ENCODE data around the gene RAB8A.

Gene RAB8A

DNA sequence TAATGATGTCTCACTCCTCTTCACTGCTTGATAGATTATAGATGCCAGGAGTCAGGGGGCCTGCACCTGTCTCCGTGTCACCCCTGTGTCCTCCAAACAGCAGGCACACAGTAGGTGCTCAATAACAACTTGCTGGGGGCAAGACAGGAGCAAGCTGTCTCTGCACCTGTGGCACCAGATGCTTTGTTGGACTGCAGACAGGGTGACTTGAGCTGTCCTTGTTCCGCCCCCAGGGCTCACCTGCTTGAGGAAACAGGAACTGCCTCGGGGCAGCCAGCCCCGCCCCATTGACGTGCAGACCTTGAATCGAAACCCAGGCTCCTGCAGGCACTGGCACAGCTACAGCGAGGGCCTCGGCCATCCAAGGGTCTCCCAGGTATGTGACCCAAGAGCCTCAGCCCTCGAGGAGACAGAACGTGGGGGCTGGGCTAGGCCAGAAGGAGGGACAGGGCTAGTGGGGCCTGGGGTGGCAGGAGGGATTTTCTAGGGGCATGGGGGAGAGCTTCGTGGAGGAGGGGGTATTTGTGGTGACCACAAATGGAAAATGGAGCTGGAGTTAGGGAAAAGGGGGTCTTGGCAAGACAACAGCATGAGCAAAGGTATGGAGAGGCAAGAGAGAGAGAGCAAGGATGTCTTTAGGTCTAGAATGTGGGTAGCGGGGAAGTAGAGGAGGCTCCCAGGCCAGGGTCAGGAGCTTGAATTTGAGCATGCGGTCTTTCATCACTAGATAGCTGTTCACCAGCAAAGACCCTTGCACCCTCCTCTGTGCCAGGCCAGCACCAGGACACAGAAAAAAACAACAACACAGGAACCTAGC is 31.9 kb downstream of the RAB8A start, which contains the start of gene HSH2D:
Gene HSH2D (plus strand): TSS at position 287 of the 817 bp plus-strand sequence. CDS start 5,066 bp downstream, outside the sequence.
- H3K4me3 ChIP-seq (ENCODE audit: low read depth, low read length) = peak within 1 kb of the TSS; percentile 85
- DNase-seq (ENCODE audit: low read depth) = peak; percentile 97

DNA sequence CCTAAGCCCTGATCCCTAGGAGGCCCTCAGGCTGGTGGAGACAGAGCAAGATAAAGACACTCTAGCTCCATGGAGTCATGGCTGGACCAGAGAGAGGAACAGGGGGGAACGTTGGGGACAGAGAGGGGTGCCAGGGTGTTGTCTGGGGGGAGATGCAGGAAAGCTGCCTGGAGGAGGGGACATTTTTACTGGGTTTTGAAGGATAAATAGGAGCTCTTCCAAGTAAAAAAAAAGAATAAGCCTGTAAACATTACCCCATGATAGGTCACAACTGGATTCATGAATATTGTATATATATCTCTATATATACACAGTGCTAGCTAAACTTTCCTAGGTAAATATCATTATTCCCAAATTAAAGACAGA is 32.5 kb downstream of the RAB8A start:
- DNase-seq (ENCODE audit: low read depth) = no peak
- H3K4me3 ChIP-seq (ENCODE audit: low read depth, low read length) = peak overlapping the region; percentile 85
- TF ChIP-seq, protein P1, sequence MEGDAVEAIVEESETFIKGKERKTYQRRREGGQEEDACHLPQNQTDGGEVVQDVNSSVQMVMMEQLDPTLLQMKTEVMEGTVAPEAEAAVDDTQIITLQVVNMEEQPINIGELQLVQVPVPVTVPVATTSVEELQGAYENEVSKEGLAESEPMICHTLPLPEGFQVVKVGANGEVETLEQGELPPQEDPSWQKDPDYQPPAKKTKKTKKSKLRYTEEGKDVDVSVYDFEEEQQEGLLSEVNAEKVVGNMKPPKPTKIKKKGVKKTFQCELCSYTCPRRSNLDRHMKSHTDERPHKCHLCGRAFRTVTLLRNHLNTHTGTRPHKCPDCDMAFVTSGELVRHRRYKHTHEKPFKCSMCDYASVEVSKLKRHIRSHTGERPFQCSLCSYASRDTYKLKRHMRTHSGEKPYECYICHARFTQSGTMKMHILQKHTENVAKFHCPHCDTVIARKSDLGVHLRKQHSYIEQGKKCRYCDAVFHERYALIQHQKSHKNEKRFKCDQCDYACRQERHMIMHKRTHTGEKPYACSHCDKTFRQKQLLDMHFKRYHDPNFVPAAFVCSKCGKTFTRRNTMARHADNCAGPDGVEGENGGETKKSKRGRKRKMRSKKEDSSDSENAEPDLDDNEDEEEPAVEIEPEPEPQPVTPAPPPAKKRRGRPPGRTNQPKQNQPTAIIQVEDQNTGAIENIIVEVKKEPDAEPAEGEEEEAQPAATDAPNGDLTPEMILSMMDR (IDR thresholded peaks at IDR 0.05; ENCODE audit: low read depth, low read length, missing control alignments) = no peak

More for the DNA sequence above, 31.9 kb downstream of the RAB8A start, which contains the start of gene HSH2D:
- TF ChIP-seq, protein P1 (IDR thresholded peaks at IDR 0.05; ENCODE audit: low read depth, low read length, missing control alignments) = no peak

GRCh38 chr19:16146112-16146511 is 34.4 kb downstream of the RAB8A start:
- TF ChIP-seq, protein P1 (IDR thresholded peaks at IDR 0.05; ENCODE audit: low read depth, low read length, missing control alignments) = no peak
- peak overlapping the region; percentile 85 for H3K4me3 ChIP-seq (ENCODE audit: low read depth, low read length)
- no peak for DNase-seq (ENCODE audit: low read depth)

DNA sequence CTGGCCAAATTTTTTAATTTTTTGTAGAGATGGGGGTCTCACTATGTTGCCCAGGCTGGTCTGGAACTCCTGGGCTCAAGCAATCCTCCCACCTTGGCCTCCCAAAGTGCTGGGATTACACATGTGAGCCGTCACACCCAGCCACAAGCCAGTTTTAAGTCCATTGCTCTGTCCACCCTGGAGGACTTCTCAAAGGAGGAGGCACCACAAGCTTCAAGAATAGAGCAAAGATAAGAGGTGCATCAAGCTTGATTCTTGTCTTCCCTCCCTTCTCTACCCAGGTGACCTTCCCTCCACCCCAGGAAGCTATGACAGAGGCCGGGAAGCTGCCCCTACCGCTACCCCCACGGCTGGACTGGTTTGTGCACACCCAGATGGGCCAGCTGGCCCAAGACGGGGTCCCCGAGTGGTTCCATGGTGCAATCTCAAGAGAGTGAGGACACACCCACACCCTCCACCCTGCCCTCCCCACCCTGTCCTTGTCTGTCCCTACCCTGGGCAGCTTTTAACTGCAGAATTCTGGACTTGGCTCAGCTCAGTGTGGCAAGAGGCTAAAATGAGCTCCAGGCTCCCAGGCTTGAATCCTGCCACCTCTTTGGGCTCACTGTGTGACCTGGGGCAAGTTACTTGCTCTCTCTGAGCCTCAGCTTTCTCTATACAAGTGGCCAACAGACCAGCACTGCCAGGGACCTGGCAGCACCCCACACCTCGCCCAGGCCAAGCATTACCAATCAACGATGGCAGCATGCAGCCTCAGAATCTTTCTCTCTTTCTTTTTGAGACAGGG is 36.9 kb downstream of the RAB8A start:
- no peak for DNase-seq (ENCODE audit: low read depth)
- TF ChIP-seq, protein P1 (IDR thresholded peaks at IDR 0.05; ENCODE audit: low read depth, low read length, missing control alignments) = no peak
- peak overlapping the region; percentile 26 for H3K4me3 ChIP-seq (ENCODE audit: low read depth, low read length)

DNA sequence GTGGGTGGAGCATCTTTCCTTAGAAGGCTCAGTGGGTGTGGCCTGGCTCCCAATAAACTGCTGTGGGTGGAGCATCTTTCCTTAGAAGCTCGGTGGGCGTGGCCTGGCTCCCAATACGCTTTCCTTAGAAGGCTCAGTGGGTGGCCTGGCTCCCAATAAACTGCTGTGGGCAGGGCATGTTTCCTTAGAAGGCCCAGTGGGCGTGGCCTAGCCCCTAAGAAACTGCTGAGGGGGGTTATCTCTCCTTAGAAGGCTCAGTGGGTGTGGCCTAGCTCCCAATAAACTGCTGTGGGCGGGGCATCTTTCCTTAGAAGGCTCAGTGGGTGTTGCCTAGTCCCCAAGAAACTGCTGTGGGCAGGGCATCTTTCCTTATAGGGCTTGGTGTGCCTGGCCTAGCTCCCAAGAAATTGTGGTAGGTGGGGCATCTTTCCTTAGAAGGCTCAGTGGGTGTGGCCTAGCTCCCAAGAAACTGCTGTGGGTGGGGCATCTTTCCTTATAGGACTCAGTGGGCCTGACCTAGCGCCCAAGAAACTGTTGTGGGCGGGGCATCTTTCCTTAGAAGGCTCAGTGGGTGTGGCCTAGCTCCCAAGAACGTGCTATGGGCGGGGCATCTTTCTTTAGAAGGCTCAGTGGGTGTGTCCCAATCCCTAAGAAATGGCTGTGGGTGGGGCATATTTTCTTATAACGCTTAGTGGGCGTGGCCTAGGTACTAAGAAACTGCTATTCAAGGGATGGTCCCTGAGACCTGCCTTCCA is 42.1 kb downstream of the RAB8A start:
- no peak overlapping the region for H3K4me3 ChIP-seq (ENCODE audit: low read depth, low read length)
- DNase-seq (ENCODE audit: low read depth) = no peak
- TF ChIP-seq, protein P1 (IDR thresholded peaks at IDR 0.05; ENCODE audit: low read depth, low read length, missing control alignments) = no peak

DNA sequence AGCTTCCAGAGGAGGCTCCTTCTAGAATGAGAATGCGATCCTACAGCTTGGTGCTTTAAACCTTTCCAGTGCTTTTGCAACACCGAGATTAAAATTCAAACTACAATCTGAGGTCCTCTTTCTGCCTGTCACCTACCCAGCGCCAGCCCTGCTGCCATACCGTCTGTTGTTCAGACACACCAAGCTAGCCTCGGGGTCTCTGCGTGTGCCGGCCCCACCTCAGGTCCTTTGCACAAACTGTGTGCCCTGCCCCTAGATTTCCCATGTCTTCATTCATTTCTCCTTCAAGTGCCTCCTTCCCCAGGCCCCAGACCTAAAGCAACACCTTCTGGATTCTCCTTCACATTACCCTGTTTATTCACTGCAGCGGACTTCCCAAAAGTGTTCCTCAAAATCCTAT is 42.9 kb downstream of the RAB8A start:
- no peak overlapping the region for H3K4me3 ChIP-seq (ENCODE audit: low read depth, low read length)
- TF ChIP-seq, protein P1 (IDR thresholded peaks at IDR 0.05; ENCODE audit: low read depth, low read length, missing control alignments) = no peak
- DNase-seq (ENCODE audit: low read depth) = no peak
